ENCODE data around the gene FBXO9. TPM values are rescaled to one million over a fixed set of nuclear protein-coding genes. Genes with fewer than 3 reads are reported as not detected.

The FBXO9 gene
- total RNA-seq, 2 donors from 2014 or later: 49.7 to 57.9 TPM

GRCh38 chr6:53070806-53071205 is 5.6 kb downstream of the FBXO9 start:
- no peaks in the 10 kb centered on the region for H3K9me3 ChIP-seq
- intact Hi-C loops (cut with DNase I): no loop called here
- H3K4me3 ChIP-seq: no peak overlapping the region
- no peaks in the 10 kb centered on the region for H3K36me3 ChIP-seq
- H3K4me1 ChIP-seq: peaks cover 7% of the 10 kb centered on the region
- no peak for TF ChIP-seq CTCF (IDR thresholded peaks at IDR 0.05)
- no peak overlapping the region for H3K27ac ChIP-seq
- no peaks in the 10 kb centered on the region for H3K27me3 ChIP-seq
- no peak overlapping the region for H3K9ac ChIP-seq (ENCODE audit: low read depth in 2 of 2, low read length in 2 of 2)
- DNase-seq: no peak

GRCh38 chr6:53074347-53074746 is 9.1 kb downstream of the FBXO9 start:
- intact Hi-C loops (cut with DNase I): no loop called here
- no peak for DNase-seq
- TF ChIP-seq CTCF (IDR thresholded peaks at IDR 0.05): no peak
- H3K4me3 ChIP-seq: no peak overlapping the region
- H3K9ac ChIP-seq (ENCODE audit: low read depth in 2 of 2, low read length in 2 of 2): no peak overlapping the region
- H3K36me3 ChIP-seq: no peaks in the 10 kb centered on the region
- H3K27ac ChIP-seq: no peak overlapping the region
- no peaks in the 10 kb centered on the region for H3K9me3 ChIP-seq
- no peaks in the 10 kb centered on the region for H3K27me3 ChIP-seq
- no peaks in the 10 kb centered on the region for H3K4me1 ChIP-seq

GRCh38 chr6:53080813-53081212 is 15.6 kb downstream of the FBXO9 start:
- peaks cover 8% of the 10 kb centered on the region for H3K36me3 ChIP-seq
- intact Hi-C loops (cut with DNase I): no loop called here
- TF ChIP-seq CTCF (IDR thresholded peaks at IDR 0.05): no peak

GRCh38 chr6:53086302-53086701 is 21.1 kb downstream of the FBXO9 start:
- Histone ChIP-seq H3K4me3 (no peak overlapping the region), H3K4me1 (no peaks in the 10 kb centered on the region), H3K27ac (no peak overlapping the region), H3K36me3 (peaks cover 15% of the 10 kb centered on the region), H3K9me3 (no peaks in the 10 kb centered on the region), H3K27me3 (no peaks in the 10 kb centered on the region), H3K9ac (ENCODE audit: low read depth in 2 of 2, low read length in 2 of 2) (no peak overlapping the region)
- intact Hi-C loops (cut with DNase I): no loop called here
- no peak for TF ChIP-seq CTCF (IDR thresholded peaks at IDR 0.05)
- no peak for DNase-seq

More at GRCh38 chr6:53080813-53081212, 15.6 kb downstream of the FBXO9 start:
- Histone ChIP-seq H3K27me3 (no peaks in the 10 kb centered on the region), H3K4me1 (no peaks in the 10 kb centered on the region), H3K9me3 (no peaks in the 10 kb centered on the region), H3K27ac (no peak overlapping the region), H3K9ac (ENCODE audit: low read depth in 2 of 2, low read length in 2 of 2) (no peak overlapping the region), H3K4me3 (no peak overlapping the region)
- DNase-seq: no peak

GRCh38 chr6:53089948-53090347 is 24.7 kb downstream of the FBXO9 start:
- DNase-seq: no peak
- no peaks in the 10 kb centered on the region for H3K4me1 ChIP-seq
- H3K36me3 ChIP-seq: peaks cover 11% of the 10 kb centered on the region
- TF ChIP-seq CTCF (IDR thresholded peaks at IDR 0.05): no peak
- H3K27me3 ChIP-seq: no peaks in the 10 kb centered on the region
- H3K27ac ChIP-seq: no peak overlapping the region
- H3K9ac ChIP-seq (ENCODE audit: low read depth in 2 of 2, low read length in 2 of 2): no peak overlapping the region
- intact Hi-C loops (cut with DNase I): no loop called here
- no peaks in the 10 kb centered on the region for H3K9me3 ChIP-seq
- H3K4me3 ChIP-seq: no peak overlapping the region

GRCh38 chr6:53090576-53090975 is 25.4 kb downstream of the FBXO9 start:
- no peak overlapping the region for H3K9ac ChIP-seq (ENCODE audit: low read depth in 2 of 2, low read length in 2 of 2)
- H3K27ac ChIP-seq: no peak overlapping the region
- no peak for TF ChIP-seq CTCF (IDR thresholded peaks at IDR 0.05)
- no peaks in the 10 kb centered on the region for H3K27me3 ChIP-seq
- peaks cover 16% of the 10 kb centered on the region for H3K36me3 ChIP-seq
- no peak overlapping the region for H3K4me3 ChIP-seq
- H3K4me1 ChIP-seq: no peaks in the 10 kb centered on the region
- no peak for DNase-seq
- no peaks in the 10 kb centered on the region for H3K9me3 ChIP-seq
- intact Hi-C loops (cut with DNase I): no loop called here

Measured in colonic mucosa (tissue), 4 donors.